Inflammatory macrophage (primary cell): Measurements from ENCODE around the gene MLF1.
A peak's percentile ranks its signal among the peaks of the same experiment; 100 is the strongest.

Source experiments
- DNase-seq, 2 donors: peaks; one replicate each; pipeline ENCODE4 v3.0.0-alpha.2; 2020 to 2022

Gene MLF1

DNA sequence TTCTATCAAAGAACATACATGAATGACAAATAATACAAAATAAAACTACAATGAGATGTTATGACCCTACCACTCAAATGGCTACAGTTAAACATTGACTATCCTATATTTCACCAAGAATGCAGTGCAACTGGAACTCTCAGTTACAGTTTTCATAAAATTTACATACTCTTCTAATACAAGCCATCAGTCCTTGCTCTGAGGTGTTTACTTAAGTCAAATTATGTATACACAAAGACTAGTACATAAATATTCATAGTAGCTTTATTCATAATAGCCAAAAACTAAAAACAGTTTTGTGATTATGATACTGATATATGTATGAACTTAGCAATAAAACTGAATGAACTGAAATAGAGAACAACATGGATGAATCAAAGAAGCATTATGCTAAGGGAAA, 19.2 kb downstream of the MLF1 start:
- no peak for DNase-seq

DNA sequence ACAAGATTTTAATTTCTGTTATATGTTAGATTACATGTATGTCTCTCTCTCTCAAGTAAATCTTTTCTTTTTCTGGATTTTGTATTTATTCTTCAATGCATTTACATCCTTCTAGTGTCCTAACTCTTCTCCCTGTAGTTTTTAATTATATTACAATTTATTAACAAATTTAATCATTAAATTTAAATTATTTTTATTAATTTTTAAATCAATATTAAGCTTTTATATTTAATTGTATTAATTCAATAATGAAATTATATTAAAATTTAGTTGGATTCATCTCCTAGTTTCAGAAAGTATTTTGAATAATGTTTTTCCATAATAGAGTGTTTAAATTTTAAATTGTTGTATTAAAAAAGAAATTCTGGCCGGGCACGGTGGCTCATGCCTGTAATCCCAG, 29.8 kb downstream of the MLF1 start:
- DNase-seq, result no peak

DNA sequence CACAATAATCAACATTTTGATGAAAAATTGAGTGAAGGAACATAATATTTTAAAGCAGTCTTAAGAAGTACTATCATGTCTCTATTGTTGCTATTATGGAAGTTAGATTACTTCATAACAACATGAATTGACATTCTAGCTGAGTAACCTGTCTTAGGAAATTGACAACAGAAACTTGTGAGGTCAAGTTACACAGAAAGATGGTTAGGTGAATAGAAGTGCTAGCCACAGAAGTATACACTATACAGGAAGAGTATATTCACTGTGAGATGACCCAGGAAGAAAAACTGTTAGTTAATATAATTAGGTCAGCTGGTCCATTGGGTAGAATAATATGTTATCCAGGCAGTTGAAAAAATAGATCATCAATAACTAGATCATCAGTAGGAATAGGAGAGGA, 31.2 kb downstream of the MLF1 start:
- no peak for DNase-seq

DNA sequence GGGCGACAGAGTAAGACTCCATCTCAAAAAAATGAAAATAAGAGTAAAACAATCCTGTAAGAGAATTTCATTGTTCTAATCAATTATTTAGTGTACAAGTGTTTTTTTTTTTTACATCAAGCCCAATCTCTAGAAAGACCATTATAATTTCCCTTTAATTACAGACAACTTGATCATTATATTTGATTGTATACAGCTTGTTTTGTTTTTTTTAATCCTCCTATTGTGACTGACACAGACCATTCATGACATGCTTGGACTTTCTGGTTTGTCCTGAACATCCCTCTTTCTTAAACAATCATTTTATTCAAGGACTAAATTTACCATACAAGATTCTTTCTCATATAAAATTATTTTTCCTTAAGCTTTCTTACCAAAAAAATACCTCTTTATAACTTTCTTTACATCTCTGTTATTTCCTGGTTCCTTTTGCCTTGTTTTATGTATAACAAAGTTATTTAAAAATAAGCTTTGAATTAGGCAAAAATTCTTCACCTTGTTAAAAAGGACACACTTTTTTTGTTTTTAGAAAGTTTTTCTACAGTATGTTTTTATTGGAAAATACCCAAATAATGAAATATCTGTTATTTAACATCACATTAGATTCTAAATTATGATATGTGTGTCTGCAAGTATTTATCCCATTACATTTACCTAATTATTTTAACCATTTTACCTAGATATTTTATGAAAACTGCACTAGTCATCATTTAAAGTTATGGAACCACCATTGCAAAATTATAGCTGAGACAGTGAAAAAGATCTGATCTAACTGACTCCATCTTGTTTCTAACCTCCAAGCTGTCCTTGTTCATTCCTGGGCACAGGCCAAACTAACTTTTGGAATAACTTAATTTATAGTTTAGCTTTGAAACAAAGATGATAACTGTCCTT, 47.2 kb downstream of the MLF1 start:
- DNase-seq, result no peak

DNA sequence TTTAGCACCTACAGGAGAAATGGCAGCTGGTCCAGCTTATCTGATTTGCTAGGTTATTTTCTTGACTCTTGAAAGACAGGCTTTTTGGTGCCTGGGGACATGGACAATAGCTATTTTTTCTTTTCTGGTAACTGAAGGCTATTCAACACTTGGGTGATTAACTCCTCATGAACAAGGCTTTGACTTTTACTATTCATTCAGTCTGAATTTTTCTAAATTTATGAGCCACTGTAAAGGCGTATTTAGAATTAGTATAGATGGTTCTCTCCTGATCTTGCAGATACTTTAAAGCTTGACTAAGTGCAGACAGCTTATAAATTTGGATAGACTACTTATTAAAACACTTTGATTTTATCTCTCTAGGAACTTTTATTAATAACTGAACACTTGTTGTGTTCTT, 54.9 kb downstream of the MLF1 start:
- no peak for DNase-seq

DNA sequence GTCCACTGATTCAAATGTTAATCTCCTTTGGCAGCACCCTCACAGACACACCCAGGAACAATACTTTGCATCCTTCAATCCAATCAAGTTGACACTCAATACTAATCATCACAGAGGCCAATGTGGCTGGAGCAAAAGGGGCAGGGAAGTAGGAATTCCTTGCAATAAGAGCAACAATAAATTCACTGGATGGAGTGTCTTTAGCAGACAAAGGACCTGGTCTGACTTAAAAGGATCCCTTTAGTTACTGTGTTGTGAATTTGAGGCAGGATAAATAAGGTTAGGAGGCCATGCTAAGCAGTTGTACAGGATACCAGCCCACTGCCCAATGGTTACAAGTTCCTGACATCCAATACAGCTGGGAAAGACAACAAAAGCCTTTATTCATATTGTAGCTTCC, 61.0 kb downstream of the MLF1 start:
- DNase-seq, result no peak

DNA sequence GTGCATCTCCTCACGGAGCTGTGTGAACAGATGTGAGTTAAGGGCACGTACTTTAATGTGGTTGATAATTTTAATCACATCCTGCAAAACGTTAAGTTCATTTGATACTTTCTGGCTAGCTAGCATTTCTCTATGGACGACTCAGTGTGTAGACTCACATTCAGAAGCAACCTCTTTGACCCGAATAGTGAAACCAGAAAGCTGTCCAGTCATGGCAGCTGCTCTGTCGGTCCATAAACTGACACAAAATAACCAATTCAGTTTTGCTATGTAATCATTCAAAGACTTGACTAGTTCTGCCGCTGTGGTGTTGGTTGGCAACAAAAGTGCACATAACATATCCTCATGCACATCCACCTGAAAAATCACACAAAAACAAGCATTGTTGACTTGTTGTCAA, 69.7 kb downstream of the MLF1 start:
- no peak for DNase-seq

DNA sequence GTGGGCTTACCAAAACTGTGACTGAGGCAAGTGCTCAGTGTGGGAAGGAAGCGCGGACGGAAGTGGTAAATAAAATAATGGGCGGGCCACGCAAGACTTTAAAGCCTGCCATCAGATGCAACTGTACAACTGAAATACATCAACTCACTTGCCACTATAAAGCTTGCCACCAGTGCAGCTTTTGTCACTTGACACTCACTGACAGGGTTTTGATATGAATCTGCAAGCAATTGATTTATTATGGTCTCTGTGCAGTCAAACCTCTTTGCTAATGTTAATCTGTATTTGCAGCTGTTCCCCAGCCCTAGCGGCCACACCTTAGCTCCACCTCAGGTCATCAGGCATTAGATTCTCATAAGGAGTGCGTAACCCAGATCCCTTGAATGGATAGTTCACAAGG, 71.0 kb downstream of the MLF1 start:
- no peak for DNase-seq

DNA sequence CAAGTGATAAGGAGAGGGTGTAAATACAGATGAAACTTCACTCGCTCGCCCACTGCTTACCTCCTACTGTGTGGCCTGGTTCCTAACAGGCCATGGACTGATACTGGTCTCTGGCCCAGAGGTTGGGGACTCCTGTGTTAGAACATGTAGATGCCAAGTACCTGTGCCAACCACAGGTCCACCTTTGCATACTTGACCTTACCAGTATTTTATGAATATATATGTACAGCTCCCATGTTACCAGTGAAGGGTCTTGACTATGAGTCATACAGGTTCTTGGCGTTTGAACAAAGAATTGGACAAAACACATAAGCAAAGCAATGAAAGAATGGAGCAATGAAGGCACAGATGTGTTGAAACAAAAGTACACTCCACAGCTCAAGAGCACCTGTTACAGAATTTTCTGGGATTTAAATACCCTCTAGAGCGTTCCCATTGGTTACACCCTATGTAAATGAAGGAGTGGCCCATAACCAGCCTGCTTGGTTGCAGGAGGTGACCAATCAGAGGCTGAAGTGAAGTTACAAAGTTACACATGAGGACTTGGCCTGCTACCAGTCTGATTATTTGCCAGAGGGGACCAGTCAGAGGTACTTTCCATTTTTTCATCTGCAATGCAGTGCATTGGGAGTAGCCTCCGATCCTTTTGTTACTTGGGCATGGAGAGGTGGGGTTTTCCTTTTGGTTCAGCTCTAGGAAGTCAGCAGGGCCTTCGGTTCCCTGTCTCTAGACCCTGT, 71.6 kb downstream of the MLF1 start:
- no peak for DNase-seq

DNA sequence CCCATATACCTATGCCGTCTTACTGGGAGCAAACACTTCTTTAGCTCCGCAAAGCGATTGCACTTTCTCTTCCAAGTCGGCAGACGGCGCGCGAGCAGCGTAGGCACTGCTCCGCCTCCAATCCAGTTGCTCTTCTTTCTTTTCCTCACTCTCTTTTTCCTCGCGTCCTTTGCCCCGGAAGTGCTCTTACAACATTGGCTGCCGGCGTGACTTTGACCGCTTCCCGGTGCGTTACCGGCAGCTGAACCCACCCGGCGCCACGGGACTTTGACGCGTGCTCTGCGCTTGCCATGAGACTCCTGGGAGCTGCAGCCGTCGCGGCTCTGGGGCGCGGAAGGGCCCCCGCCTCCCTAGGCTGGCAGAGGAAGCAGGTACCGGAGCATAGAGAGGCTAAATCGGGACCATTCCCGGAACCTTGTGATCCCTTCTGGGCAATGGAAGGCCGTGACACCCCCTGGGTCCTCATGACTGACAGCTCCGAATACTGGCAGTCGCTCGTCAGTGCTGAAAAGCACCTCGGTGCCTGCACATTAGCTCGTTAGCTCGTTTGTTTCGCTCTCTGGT, 73.4 kb downstream of the MLF1 start, which contains the start of gene GFM1:
GFM1 (plus strand) TSS at position 183 of the 564 bp plus-strand sequence; CDS start at position 291, 108 bp downstream.
- DNase-seq, result peak; percentile 94 to 95

DNA sequence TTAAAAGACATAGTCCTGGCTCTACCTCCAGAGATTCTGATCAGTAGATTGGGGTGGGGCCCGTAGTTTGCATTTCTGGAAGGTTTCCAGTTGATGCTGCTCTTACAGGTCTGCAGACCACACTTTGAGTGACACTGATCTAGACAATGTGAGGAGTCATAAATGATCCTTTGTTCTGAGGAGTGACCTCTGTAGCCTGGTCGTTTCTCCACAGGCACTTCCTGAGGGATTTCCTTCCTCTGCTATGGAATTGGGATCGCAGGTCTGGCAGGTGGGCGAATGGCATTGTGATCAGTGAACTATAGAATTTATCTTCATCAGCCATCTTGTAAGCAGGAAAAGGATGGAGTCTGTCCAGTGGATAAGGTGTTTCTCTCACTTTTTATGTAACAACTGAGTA, 78.8 kb downstream of the MLF1 start:
- DNase-seq, result no peak

DNA sequence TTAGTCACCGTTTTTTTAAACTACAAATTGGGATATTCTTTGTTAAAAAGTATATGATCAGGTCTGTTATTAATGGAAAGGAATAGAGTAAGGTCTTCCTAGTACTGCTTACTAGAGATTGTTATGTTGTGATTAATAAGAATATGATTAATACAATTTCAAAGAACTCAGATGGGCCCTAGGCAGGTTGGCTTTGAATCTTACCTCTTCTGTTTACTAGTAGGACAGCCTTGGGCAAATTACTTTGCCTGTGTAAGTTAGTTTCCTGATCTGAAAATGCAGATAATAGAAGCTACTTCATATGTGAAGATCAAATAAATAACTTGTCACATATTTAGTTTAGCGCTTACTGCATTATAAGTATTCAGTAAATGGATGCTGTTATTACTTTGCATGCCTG, 80.2 kb downstream of the MLF1 start:
- no peak for DNase-seq

DNA sequence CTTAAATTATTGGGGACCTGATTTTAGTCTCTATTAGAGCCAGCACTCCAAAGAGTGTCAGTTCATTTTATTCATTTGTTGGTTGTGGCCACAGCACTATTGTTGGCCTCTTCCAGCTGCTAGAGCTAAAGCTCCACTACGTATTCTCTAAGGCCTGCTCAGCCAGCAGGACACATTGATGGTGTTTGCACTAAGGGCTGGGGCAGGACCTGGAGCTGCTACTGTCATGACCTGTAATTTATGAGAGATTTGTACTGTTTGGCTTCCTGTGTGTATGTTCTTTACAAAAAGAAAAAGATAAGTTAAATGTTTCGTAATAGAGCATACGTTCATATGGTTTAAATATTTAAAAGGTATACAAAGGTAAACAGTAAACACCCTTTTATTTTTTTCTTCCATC, 81.5 kb downstream of the MLF1 start:
- DNase-seq, result no peak
